WI38 (cell line): ENCODE measurements around the gene DNAAF5.

Experiments used
- H3K4me3 ChIP-seq: 2 replicates; pipeline ENCODE4 v1.5.1; 2011; ENCODE audit warnings: low read depth, mild to moderate bottlenecking, control low read depth, low read length
- CTCF ChIP-seq: IDR thresholded peaks from 2 replicates; pipeline ENCODE4 v1.5.1; 2012; ENCODE audit warnings: low read depth, mild to moderate bottlenecking, control low read depth, low read length

The DNAAF5 gene

GRCh38 chr7:726084-726853 is at the start of gene DNAAF5:
DNAAF5 (plus strand) TSS chr7:726699; CDS start chr7:726721, 22 bp downstream.
- TF ChIP-seq CTCF = no peak
- H3K4me3 ChIP-seq = peak within 1 kb of the TSS; percentile 57

GRCh38 chr7:676972-677385 is 49.5 kb upstream of the DNAAF5 start:
- no peak overlapping the region for H3K4me3 ChIP-seq
- TF ChIP-seq CTCF = no peak

- no peak for TF ChIP-seq CTCF
- no peak overlapping the region for H3K4me3 ChIP-seq
These were observed 45.9 kb upstream of the DNAAF5 start for GRCh38 chr7:680411-681127.

- no peak overlapping the region for H3K4me3 ChIP-seq
- TF ChIP-seq CTCF = no peak
These were observed 44.8 kb upstream of the DNAAF5 start for GRCh38 chr7:681551-682307.

GRCh38 chr7:682810-683209 is 43.7 kb upstream of the DNAAF5 start:
- TF ChIP-seq CTCF = no peak
- H3K4me3 ChIP-seq = no peak overlapping the region

GRCh38 chr7:683526-684205 is 42.8 kb upstream of the DNAAF5 start:
- no peak overlapping the region for H3K4me3 ChIP-seq
- TF ChIP-seq CTCF = no peak
